H1 (cell line): ENCODE measurements around the gene RLBP1. TPM values are rescaled to one million over a fixed set of nuclear protein-coding genes. Genes with fewer than 3 reads are reported as not detected.

Experiments
- MAFK ChIP-seq: IDR thresholded peaks from 2 replicates; pipeline ENCODE4 v1.6.1; 2012; ENCODE audit warnings: low read depth, mild to moderate bottlenecking, improper control_type of control experiment, low read length
- polyA plus RNA-seq, 7 experiments: library from polyadenylated mRNA; depleted of rRNA in 3 of 7; stranded (reverse) in 5 of 7; unstranded in 2 of 7; fragments of >200 nt in 5 of 7; fragments of 200-250 nt in 2 of 7; gene quantifications; 1 replicate in 5 of 7; 2 replicates in 1 of 7; 4 replicates in 1 of 7; pipeline versions ENCODE4 v1.2.1 to v1.2.3, GENCODE V29; 2011 to 2013; ENCODE audit warnings: missing spikeins in 2 of 7, mixed read lengths in 2 of 7
- total RNA-seq: library from RNA; stranded (reverse); fragmentation: NEBNext Ultra II Directional; extraction: Animal tissue kit (Norgen Biotek cat#: 25700); gene quantifications from 2 replicates; pipeline ENCODE4 v1.2.1, GENCODE V29; 2021

RLBP1 gene
- total and polyA plus RNA-seq, 2 of the 8 experiments (the other 6 are each of a cell fraction or from before 2014, with no cell fraction given) = 0.05 TPM; not detected in 1

- TF ChIP-seq MAFK = no peak
Observed at GRCh38 chr15:89244574-89244903, 23.2 kb upstream of the RLBP1 start (continued).
